GM18526 (cell line): Measurements from ENCODE around the gene GPR3.
A peak's percentile ranks its signal among the peaks of the same experiment; 100 is the strongest.

ENCODE experiments used
- POLR2A ChIP-seq: IDR thresholded peaks from 3 replicates; pipeline ENCODE4 v1.6.1; 2011; ENCODE audit not compliant: insufficient read length; ENCODE audit errors: extremely low read depth

Gene GPR3

DNA sequence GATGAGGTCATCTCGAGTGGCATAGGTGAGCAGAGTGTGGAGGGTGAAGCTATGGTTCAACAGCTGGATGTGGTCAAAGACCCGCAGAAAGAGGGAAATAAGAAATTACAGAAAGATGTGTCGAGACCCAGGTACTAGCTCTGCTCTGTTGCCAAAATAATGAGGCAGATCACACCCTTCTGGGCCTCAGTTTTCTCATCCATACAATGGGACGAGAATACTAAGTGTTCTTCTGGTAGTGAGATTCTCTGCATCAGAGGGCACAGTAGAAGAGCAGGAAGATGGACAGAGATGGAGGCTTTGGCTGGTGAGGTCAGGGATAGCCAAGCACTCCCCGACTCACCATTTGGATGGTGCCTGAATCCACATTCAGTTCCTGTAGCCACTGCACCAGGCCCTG is 36.7 kb upstream of the GPR3 start:
- TF ChIP-seq POLR2A: no peak

DNA sequence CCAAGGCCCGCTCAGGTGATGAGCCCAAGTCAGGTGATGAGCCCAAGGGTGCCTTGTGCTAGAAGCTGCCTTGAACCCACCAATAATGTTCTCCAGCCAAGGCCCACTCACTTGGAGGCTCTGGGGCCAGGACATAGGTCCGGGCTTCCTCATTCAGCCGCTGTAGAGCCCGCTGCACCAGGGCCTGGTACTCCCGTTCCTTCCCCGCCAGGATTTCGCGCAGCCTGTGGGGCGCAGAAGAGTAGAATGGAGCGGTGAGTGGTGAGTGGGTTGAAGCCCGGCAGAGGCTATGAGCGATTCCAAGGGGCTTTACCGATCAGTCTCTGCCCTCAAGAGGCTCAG is 36.2 kb upstream of the GPR3 start:
- no peak for TF ChIP-seq POLR2A

DNA sequence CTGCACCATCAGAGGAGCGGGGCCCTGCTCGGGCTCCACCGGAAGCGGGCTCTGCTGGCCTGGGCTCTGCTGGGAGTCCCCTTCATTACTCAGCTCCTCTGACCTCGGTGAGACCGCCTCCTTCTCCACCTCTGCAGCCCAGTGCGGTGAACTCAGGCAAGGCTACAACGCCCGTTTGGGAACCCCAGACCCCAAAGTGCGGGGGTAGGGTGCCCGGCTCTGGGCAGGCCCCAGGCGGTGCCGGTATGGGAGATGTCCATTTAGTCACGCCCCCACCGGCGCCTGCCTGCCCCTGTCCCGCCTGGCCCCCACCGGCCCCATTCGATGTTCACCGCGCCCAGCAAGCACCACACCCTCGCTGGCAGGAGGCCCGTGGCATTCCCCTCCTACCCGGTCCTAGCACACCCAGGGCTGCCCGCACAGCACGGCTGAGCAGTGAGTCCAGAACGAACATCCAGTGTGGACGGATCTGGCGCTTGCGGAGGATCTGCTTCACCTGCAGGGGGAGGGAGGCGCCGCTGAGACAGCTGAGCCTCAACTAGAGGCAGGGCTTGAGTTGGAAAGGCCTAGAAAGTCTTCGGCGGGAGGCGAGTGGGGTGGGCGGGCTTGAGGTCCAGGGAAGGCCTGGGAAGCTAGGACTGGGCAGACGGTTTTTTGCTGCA is 35.7 kb upstream of the GPR3 start:
- no peak for TF ChIP-seq POLR2A

DNA sequence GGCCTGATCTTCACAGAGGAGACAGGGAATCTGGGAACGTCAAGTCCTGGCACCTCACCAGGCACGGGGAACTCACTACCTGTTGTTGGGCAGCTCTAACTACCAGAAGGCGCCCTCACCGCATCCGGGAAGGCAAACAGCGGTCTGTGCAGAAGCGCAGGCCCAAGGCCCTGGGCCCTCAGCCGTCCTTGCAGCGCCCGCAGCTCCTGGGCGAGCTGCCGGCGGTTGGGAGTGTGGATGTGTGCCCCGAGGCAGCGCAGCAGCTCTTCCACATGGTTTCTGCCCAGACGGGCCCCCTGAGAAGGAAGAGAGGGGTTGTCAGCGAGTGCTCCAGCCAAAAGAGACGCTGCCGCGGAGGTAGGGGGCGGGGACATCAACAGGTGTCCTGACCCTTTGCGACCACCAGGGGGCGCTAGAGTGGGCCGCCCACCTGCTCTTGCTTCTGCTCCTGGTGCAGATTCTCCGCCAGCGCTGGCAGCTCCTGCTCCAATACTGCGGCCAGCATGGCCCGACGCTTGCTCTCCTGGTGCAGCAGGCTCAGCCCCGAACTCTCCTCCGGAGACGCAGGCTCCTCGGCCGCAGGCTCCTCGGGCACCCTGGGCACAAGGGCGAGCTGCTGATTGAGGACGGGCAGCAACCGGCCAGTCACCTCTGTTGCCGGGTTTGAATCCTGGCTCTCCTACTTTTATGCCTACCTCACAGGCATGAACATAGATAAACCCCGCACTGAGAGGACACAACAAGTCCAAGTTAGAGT is 35.0 kb upstream of the GPR3 start:
- no peak for TF ChIP-seq POLR2A

DNA sequence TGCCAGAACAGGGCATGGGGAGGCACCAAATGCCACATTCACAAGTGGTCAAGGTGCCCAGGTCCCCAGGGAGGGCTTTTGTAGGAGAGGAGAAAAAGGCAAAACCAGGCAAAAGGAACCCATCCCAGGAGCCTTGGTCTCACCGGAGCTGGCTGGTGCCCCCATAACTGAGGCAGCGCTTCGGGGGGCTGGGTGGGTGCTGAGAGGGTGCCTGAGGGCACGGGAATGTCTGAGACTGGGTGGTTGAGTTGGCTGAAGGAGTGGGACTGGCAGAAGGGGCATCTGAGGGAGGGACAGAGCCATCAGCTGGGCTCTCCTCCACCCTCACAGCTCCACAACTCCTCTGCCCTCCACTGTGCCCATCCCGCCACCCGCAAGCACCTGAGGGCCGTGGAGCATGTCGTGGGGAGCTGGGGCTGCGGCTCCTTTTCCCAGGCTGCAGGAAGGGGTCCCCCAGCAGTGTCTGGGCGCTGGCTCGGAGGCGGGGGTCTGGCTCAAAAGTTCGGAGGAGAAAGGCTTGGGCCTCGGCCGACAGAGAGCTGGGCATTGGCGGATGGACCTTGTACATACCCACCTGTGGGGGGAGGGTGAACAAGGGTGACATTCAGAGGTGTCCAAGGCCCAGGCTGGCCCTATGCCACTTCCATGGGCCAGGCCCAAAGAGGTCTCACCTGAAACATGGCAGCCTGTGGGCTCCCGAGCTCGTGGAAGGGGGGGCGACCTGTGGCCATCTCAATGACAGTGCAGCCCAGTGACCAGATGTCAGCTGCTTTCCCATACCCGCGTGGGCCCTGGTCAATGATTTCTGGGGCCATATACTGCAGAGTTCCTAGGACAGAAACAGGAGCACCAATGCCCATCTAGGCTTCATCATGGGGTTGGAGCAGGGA is 34.1 kb upstream of the GPR3 start:
- TF ChIP-seq POLR2A: no peak

DNA sequence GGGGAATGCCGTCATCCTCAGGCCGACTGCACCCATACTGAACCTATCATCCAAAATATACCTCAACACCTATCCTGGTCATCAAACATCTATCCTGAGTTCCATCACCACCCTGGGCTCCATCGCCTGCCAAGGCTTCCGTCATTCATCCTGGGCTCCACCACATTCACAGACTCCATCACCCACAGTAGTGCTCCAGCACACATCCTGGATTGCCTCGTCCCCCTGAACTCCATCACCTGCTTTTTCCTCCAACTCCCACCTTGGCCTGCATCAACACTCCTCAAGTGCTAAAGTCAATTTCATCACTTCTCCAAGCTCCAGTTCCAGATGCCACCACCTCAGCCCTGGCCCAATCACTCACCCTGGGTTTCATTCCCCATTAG is 33.5 kb upstream of the GPR3 start:
- no peak for TF ChIP-seq POLR2A

DNA sequence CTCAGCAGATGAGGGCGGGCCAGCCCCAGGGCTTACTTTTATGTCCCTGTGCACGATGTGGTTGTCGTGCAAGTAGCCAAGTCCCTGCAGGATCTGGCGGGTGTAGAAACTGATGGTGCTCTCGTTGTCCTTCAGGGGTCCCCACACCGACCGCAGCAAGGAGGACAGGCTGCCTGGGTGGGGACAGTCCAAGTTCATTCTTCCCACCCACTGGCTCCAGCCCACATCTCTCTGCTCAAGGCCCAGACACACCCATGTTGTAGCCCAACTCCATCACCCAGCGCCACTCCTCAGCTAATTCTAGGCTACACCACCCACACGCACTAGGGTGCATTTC is 32.6 kb upstream of the GPR3 start:
- no peak for TF ChIP-seq POLR2A

DNA sequence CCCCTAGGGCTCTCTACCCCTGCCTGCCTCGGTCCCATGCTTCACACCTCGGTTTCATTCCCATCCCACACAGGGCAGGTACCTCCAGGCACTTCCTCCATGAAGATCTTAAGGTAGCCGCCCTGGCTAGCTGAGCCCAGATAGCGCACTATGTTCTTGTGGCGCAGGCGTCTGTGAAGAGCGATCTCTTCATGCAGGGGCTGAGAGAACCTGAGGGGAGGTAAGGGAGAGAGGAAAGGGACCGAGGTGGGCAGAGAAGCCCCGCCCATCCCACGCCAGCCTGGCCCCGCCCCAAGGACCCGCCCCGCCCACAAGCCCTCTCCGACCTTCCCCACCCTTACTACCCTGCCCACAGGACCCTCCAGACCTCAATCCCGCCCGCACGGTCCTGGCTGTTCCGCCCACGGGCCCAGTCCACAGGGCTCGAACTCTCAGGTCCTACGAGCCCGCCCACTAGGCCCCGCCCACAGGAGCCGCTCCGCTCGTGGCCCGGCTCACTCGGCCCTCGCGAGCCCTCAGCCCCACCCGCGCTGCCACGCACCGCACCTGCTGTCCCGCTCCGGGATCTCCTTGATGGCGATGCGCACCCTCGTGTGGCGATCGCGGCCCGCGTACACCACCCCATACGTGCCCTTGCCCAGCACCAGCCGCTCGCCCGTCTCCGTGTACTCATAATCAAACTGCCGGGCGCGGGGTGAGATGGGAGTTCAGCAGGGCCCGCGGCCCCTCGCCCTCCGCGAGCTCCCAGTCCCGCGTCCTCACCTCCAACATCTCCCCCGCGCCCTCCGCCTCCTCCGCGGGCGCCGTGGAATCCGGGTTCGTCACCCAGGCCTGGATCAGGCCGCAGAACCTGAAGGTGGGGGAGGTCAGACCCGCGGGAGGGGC is 32.0 kb upstream of the GPR3 start:
- TF ChIP-seq POLR2A: no peak

DNA sequence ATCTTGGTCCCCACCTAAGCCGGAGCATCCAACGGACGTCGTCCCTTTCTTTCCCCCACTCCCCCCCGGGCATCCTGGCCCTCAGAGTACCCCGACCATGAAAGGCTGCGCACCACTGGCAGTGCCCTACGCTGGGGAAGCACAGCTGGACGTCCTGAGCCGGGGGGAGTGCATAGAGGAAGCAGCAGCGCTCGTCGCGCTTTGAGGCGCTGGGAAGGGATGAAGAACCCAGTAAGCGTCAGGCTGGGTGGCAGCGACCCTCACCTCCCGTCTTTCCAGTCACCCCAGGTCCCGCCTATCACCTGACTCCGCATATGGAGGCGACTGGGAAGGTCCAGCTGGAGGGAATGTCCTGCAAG is 31.4 kb upstream of the GPR3 start:
- TF ChIP-seq POLR2A: no peak

DNA sequence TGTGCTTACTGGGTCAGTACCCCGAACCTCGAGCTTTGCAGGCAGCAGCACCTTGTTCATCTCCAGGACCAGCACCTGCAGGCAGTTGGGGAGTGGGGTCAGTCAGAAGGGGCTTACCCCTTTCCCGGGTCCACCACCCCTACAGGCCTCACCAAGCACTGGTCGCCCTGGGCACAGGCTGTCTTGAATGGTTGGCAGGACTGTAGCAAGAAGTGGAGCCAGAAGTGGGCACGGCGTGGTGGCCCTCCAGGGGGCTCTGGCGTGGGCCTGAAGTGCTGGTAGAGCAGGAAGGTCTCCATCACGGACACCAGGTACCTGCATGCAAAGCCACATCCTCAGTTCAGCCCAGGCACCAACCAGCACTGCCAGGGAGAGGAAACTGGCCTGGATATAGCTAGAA is 30.9 kb upstream of the GPR3 start:
- no peak for TF ChIP-seq POLR2A

DNA sequence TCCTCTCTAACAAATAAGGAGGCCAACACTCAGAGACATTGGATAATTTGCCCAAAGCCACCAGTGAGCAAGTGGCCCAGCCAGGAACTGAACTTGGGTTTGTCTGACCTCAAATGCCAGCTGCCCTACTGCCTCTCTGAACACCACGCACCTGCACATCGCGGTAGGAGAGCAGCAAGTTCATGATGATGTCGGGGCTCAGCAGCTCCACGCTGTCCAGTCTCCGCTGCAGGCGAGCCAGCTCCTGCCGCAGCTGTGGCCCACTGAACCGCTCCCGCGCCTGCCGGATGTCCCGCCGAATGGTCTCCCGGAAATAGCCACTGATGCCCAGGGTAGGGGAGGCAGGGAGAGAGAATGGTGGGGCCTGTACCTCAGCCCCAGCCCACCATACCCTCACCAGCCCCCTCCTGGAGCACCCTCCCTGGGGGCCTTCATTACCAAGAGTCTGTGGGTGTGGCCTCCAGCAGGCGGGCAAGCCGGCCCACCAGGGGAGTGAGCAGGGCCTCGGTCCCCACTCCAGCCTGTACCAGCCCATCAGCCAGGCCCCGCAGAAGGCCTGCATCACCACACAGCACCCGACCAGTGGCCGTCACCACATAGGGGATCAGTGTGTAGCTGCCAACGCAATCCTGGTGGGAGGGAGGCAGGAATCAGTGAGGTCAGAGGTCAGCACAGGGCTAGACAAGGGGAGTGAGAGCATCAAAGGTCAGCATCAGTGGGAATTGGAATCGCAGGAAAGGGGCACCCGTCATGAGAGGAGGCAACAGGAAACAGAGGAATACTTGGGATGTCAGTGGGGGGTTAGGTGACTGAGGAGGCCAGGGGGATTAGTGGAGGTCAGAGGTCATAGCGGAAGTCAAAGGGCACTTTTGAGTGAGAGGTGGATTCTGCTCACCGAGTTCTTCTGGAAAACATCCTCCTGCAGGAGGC is 28.4 kb upstream of the GPR3 start:
- no peak for TF ChIP-seq POLR2A

DNA sequence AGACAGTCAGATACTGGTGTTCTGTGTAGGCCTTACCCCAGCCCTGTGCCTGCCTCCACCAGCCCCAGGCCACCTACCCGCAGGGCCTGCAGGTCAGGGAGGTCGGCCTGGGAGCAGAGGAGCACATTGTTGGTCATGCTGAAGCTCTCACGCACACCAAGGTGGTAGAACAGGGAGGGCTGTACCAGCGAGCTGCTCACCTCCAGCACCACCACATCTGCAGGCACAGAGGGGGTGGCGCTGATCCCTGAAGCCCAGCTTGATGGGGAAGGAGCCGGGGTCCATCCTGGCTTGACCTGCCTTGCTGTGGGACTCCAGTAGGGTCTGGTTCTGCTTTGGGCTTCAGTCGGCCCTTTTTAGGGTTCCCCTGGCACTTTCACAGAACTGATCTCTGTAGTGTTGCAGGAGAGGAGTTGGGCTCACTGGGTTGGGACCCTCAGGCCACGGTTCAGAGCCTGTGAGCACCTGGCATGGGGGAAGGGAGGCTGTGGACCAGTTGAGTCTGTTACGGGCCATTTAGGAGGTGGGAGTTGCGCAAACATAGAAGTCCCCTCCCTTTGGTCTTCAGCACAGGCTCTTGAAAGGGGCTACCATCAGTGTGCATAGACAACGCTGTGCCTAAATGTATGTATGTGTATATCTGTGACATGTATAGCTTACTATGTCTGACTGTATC is 27.6 kb upstream of the GPR3 start:
- TF ChIP-seq POLR2A: no peak

DNA sequence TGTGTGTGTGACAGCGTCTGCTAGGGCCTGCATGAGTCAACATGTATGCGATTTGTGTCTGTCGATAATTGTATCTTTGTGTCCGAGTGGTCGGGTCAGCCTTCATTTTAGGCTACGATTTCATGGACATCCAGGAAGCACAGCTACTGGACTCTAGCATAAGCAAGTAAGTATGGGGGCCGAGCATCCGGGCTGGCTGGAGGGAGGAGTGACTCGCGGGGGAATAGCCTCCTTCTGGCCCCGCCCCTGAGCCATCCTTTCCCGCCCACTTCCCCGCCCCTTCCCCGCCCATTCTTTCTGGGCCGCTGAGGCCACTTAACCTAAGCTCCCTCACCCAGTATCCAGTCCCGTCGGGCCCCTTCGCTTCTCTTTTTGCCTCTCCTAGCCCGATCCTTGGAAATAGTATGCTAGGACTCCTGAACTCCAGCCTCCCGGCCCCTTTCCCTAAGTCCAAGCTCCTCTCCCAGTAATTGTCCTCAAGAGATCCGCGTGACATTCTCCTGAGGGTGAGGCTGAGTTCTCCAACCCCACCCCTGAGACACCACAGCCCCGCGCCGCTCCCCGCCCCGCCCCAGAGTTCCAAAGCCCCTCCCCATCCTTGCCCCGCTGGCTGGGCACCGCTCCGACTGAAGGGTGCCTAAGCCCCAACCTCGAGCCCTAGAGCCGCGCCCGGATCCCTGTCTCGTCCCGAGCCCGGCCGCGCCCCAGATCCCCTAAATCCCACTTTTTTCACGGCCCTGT is 26.9 kb upstream of the GPR3 start:
- peak; percentile 29 for TF ChIP-seq POLR2A
